LNCAP (cell line): ENCODE results near the gene ZNF507.

ENCODE experiments used
- TF ChIP-seq, protein P1 (sequence below): fragments of 450-650 bp; IDR thresholded peaks from 2 replicates; pipeline ENCODE4 v1.5.1; 2017; ENCODE audit warnings: mild to moderate bottlenecking

The ZNF507 gene

DNA sequence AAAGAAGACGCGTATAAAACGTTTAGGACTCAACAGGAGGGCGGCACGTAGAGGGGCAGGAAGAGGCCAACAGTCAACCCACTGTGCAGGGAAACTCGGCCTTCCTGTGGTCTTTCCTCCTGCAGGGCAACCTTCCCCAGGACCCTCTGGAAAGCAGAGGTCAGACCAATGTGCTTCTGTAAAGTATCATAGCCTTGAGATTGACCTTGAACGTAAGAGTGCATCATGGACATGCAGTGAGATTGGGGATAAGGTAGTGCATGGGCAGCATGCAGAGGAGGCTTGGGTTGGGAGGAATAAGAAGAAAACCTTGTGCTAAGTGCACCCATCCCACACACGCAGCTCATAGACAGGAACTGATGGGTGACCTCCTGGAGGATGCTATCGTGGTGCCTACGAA is 34.0 kb upstream of the ZNF507 start:
- TF ChIP-seq, protein P1, sequence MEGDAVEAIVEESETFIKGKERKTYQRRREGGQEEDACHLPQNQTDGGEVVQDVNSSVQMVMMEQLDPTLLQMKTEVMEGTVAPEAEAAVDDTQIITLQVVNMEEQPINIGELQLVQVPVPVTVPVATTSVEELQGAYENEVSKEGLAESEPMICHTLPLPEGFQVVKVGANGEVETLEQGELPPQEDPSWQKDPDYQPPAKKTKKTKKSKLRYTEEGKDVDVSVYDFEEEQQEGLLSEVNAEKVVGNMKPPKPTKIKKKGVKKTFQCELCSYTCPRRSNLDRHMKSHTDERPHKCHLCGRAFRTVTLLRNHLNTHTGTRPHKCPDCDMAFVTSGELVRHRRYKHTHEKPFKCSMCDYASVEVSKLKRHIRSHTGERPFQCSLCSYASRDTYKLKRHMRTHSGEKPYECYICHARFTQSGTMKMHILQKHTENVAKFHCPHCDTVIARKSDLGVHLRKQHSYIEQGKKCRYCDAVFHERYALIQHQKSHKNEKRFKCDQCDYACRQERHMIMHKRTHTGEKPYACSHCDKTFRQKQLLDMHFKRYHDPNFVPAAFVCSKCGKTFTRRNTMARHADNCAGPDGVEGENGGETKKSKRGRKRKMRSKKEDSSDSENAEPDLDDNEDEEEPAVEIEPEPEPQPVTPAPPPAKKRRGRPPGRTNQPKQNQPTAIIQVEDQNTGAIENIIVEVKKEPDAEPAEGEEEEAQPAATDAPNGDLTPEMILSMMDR, result no peak

GRCh38 chr19:32313569-32314265 is 31.7 kb upstream of the ZNF507 start:
- TF ChIP-seq, protein P1, result no peak

DNA sequence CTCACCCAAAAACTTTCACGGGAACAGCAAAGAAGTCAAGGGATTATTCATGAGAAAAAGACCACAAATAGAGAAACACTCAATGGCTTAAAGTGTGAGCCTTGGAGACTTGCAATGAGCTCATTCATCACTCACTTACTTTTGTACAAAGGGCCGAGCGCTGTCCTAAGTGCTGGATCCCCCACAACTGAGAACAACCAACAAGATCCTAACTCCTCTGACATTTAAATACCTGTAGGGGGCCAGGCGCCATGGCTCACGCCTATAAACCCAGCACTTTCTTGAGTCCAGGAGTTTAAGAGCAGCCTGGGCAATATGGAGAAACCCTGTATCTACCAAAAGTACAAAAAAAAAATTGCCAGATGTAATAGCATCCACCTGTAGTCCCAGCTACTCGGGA is 29.4 kb upstream of the ZNF507 start:
- TF ChIP-seq, protein P1, result no peak

- TF ChIP-seq, protein P1, result no peak
Observed at GRCh38 chr19:32317086-32317485, 28.3 kb upstream of the ZNF507 start.

- TF ChIP-seq, protein P1, result peak; percentile 40; the same call in 1 of the 2 replicates
Observed at GRCh38 chr19:32318884-32319520, 26.4 kb upstream of the ZNF507 start.

GRCh38 chr19:32322541-32322940 is 22.9 kb upstream of the ZNF507 start:
- TF ChIP-seq, protein P1, result no peak

DNA sequence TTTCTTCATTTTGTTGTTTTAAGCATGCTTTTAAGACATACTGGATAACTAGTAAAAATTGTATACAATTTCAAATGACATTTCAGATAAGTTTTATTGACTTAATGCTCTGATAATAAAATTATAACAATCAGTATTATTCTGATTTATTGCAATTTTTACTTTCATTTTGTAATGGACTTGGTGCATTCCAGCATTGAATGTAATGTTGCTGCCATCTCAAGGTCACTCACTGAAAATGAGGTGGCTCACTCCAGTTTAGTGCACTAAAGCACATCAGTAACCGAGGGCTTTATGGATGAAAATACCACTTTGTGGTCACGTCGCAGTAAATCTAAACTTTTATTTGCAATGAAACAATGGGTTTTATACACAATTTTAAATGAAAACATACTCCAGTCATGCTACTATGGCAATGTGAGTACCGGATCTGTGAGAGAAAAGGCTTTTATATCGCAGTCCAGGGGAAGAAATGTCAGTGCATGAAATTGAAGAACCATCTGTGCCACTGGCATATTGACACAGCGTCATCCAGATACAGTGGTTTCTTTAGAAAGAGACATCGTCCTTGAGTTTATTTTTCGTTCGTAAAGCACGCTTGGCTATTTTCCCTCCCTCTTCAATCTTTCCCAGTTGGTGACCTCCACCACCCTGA is 20.7 kb upstream of the ZNF507 start:
- TF ChIP-seq, protein P1, result no peak; the same call in 1 of the 2 replicates
